K562 (cell line): ENCODE results near the gene CLPSL1. TPM values are rescaled to one million over a fixed set of nuclear protein-coding genes. Genes with fewer than 3 reads are reported as not detected.
A peak's percentile ranks its signal among the peaks of the same experiment; 100 is the strongest.

ENCODE experiments used
- BDP1 ChIP-seq: IDR thresholded peaks from 3 replicates; pipeline ENCODE4 v1.6.1; 2011; ENCODE audit not compliant: insufficient read length, insufficient read depth
- BRF2 ChIP-seq: IDR thresholded peaks from 3 replicates; pipeline ENCODE4 v1.6.1; 2011; ENCODE audit warnings: borderline replicate concordance, mild to moderate bottlenecking; ENCODE audit not compliant: insufficient read length, insufficient read depth
- HBP1 ChIP-seq: fragments of 450-650 bp; formaldehyde crosslinking; IDR thresholded peaks from 2 replicates; pipeline ENCODE4 v1.4.0; 2022; ENCODE audit warnings: missing genetic modification characterization
- JUND ChIP-seq, 2 experiments: IDR thresholded peaks; 2 replicates in 1 of 2; 3 replicates in 1 of 2; pipeline ENCODE4 v1.6.1; 2011; ENCODE audit warnings: borderline replicate concordance in 2 of 2, low read depth in 2 of 2, low read length in 2 of 2, improper control_type of control experiment in 1 of 2, missing biosample characterization in 1 of 2, missing genetic modification characterization in 1 of 2, missing genetic modification reagents in 1 of 2
- NEUROD1 ChIP-seq: fragments of 150-350 bp; IDR thresholded peaks from 2 replicates; pipeline ENCODE4 v1.6.1; 2014; ENCODE audit warnings: borderline replicate concordance, low read length, low read depth; ENCODE audit not compliant: partially characterized antibody
- NFRKB ChIP-seq: fragments of 450-650 bp; IDR thresholded peaks from 2 replicates; pipeline ENCODE4 v1.6.1; 2016; ENCODE audit warnings: low read depth
- OTX1 ChIP-seq: fragments of 450-650 bp; formaldehyde crosslinking; IDR thresholded peaks from 2 replicates; pipeline ENCODE4 v1.4.0; 2022; ENCODE audit warnings: mild to moderate bottlenecking
- PHB ChIP-seq: fragments of 250-450 bp; sonication (Bioruptor Pico); IDR thresholded peaks from 2 replicates; pipeline ENCODE4 v1.5.0; 2021
- POLR3G ChIP-seq: IDR thresholded peaks from 2 replicates; pipeline ENCODE4 v1.6.1; 2011; ENCODE audit not compliant: insufficient read length, insufficient replicate concordance; ENCODE audit errors: extremely low read depth
- RCOR1 ChIP-seq, 2 experiments: IDR thresholded peaks; 2 replicates each; pipeline ENCODE4 v1.6.1; 2012; ENCODE audit warnings: low read depth in 2 of 2, low read length in 2 of 2, borderline replicate concordance in 1 of 2, improper control_type of control experiment in 1 of 2
- SIN3A ChIP-seq, 2 experiments: fragments of 150-350 bp in 1 of 2; IDR thresholded peaks; 2 replicates each; pipeline ENCODE4 v1.6.1; 2011 to 2016; ENCODE audit warnings: borderline replicate concordance in 2 of 2, low read depth in 2 of 2, low read length in 2 of 2, mild to moderate bottlenecking in 2 of 2, moderate library complexity in 2 of 2; ENCODE audit not compliant: control insufficient read depth in 1 of 2
- SMARCE1 ChIP-seq: fragments of 450-650 bp; IDR thresholded peaks from 2 replicates; pipeline ENCODE4 v1.7.1; 2016; ENCODE audit warnings: mild to moderate bottlenecking
- TAL1 ChIP-seq: fragments of 450-650 bp; IDR thresholded peaks from 2 replicates; pipeline ENCODE4 v1.6.1; 2016; ENCODE audit warnings: mild to moderate bottlenecking
- ZNF274 ChIP-seq: IDR thresholded peaks from 2 replicates; pipeline ENCODE4 v1.6.1; 2011; ENCODE audit warnings: low read depth, mild to moderate bottlenecking, low read length, moderate library complexity, borderline replicate concordance
- ZNF311 ChIP-seq: fragments of 250-450 bp; sonication (Bioruptor Pico); IDR thresholded peaks from 2 replicates; pipeline ENCODE4 v1.4.0; 2020; ENCODE audit warnings: mild to moderate bottlenecking, moderate library complexity
- ZNF384 ChIP-seq: IDR thresholded peaks from 2 replicates; pipeline ENCODE4 v1.6.1; 2012; ENCODE audit warnings: low read depth, low read length, improper control_type of control experiment
- ZNF431 ChIP-seq: sonication (generic); formaldehyde crosslinking; IDR thresholded peaks from 2 replicates; pipeline ENCODE4 v1.8.0; 2022; ENCODE audit warnings: mild to moderate bottlenecking, missing genetic modification reagents
- ZNF584 ChIP-seq: fragments of 200-800 bp; sonication (Bioruptor generic); IDR thresholded peaks from 2 replicates; pipeline ENCODE4 v1.6.1; 2016; ENCODE audit warnings: low read depth, mild to moderate bottlenecking, missing genetic modification characterization, missing compliant biosample characterization
- ZZZ3 ChIP-seq: fragments of 450-650 bp; IDR thresholded peaks from 2 replicates; pipeline ENCODE4 v1.6.1; 2016; ENCODE audit warnings: antibody characterized with exemption, mild to moderate bottlenecking, moderate library complexity
- polyA plus RNA-seq, 8 experiments: library from polyadenylated mRNA; depleted of rRNA in 4 of 8; stranded (reverse) in 5 of 8; unstranded in 3 of 8; fragments of >200 nt; fragmentation: Nextera tagmentation in 2 of 8; fragmentation: Illumina TruSeq in 1 of 8; extraction: Ambion mirVana in 2 of 8; extraction: Trizol in 1 of 8; gene quantifications; 2 replicates each; pipeline versions ENCODE4 v1.2.1 to v1.2.3, GENCODE V29; 2011 to 2014; ENCODE audit warnings: inconsistent platforms in 1 of 8, missing spikeins in 1 of 8
- total RNA-seq, 7 experiments: library from RNA; depleted of rRNA in 6 of 7; stranded (reverse); fragments of >200 nt in 6 of 7; fragmentation: Illumina TruSeq in 2 of 7; extraction: Trizol in 2 of 7; gene quantifications; 2 replicates each; pipeline versions ENCODE4 v1.2.1 to v1.2.3, GENCODE V29; 2011 to 2021; ENCODE audit warnings: low replicate concordance in 1 of 7
- TF ChIP-seq, protein P1 (sequence below): fragments of 250-450 bp; sonication (Bioruptor Pico); IDR thresholded peaks from 2 replicates; pipeline ENCODE4 v1.9.0; 2021; ENCODE audit warnings: mild to moderate bottlenecking
- TF ChIP-seq, protein P2 (sequence below): IDR thresholded peaks from 2 replicates; pipeline ENCODE4 v1.6.1; 2012; ENCODE audit warnings: low read depth, low read length, improper control_type of control experiment, borderline replicate concordance
- TF ChIP-seq, protein P3 (sequence below): sonication (generic); formaldehyde crosslinking; IDR thresholded peaks from 2 replicates; pipeline ENCODE4 v1.8.0; 2022; ENCODE audit warnings: mild to moderate bottlenecking, missing genetic modification reagents

Gene CLPSL1
- total and polyA plus RNA-seq, 9 of the 15 experiments (the other 6 are each of a cell fraction or from before 2014, with no cell fraction given) = not detected

DNA sequence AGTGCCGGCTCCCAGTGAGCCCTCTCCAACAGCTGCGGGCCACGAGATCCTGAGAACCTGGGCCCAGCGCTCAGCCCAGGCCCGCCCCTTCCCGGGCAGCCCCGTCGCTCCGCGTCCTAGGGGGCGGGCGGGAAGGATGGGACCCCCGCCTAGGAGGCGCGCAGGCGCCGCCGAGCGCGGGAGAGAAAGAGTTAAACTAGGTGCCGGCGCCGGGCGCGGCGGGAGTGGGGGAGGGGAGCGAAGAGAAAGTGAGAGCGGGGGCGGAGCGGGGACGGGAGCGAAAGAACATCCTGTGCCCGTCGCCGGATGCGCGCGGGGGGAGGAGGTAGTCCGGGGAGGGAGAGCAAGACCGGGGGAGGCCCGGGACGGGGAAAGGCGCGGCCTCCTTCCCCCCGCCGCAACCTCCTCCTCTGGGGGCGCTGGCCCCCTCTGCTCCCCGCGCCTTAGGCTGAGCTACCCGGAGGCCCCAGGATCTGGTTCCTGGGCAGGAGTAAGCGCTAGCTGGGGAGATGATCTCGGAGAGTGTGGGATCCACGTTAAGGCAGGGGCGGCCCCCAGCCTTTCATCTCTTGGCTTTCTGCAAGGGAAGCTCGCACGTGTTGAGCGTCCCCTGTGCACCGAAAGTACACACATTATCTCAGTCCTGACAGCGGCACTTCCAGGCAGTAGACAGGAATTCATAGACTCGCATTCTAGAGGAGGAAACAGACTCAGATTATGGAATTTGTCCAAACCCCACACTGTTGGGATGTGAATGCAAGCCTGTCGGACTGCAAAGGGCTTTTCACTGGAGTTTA, 48.9 kb upstream of the CLPSL1 start (continued):
- peak; percentile 65 for TF ChIP-seq SMARCE1
- TF ChIP-seq, protein P1, sequence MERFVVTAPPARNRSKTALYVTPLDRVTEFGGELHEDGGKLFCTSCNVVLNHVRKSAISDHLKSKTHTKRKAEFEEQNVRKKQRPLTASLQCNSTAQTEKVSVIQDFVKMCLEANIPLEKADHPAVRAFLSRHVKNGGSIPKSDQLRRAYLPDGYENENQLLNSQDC (CRISPR knock-in tag) = no peak
- no peak for TF ChIP-seq BDP1
- no peak for TF ChIP-seq HBP1 (CRISPR knock-in tag)
- TF ChIP-seq ZZZ3 = no peak
- no peak for TF ChIP-seq PHB (CRISPR knock-in tag)
- no peak for TF ChIP-seq ZNF384
- TF ChIP-seq NEUROD1 = peak; percentile 3
- TF ChIP-seq RCOR1 (IDR thresholded peaks at IDR 0.05; ENCODE audit: borderline replicate concordance in 1 of 2, low read depth in 2 of 2, low read length in 2 of 2) = peak; percentile 35 to 83; a peak in 2 of 4 replicates
- TF ChIP-seq BRF2 = no peak
- TF ChIP-seq SIN3A (IDR thresholded peaks at IDR 0.05; ENCODE audit: borderline replicate concordance in 2 of 2, control insufficient read depth in 1 of 2, low read depth in 2 of 2, low read length in 2 of 2) = peak in 1 of 2 experiments; percentile 72; a peak in 2 of 4 replicates
- TF ChIP-seq, protein P2, sequence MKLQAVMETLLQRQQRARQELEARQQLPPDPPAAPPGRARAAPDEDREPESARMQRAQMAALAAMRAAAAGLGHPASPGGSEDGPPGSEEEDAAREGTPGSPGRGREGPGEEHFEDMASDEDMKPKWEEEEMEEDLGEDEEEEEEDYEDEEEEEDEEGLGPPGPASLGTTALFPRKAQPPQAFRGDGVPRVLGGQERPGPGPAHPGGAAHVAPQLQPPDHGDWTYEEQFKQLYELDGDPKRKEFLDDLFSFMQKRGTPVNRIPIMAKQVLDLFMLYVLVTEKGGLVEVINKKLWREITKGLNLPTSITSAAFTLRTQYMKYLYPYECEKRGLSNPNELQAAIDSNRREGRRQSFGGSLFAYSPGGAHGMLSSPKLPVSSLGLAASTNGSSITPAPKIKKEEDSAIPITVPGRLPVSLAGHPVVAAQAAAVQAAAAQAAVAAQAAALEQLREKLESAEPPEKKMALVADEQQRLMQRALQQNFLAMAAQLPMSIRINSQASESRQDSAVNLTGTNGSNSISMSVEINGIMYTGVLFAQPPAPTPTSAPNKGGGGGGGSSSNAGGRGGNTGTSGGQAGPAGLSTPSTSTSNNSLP = no peak; the same call in 1 of the 2 replicates
- TF ChIP-seq POLR3G = no peak
- TF ChIP-seq ZNF311 (CRISPR knock-in tag) = no peak
- TF ChIP-seq ZNF584 (CRISPR knock-in tag) = 0 out of 2 replicates have a peak, but pooled peaks have one; percentile 10
- TF ChIP-seq, protein P3, sequence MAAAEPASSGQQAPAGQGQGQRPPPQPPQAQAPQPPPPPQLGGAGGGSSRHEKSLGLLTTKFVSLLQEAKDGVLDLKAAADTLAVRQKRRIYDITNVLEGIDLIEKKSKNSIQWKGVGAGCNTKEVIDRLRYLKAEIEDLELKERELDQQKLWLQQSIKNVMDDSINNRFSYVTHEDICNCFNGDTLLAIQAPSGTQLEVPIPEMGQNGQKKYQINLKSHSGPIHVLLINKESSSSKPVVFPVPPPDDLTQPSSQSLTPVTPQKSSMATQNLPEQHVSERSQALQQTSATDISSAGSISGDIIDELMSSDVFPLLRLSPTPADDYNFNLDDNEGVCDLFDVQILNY (CRISPR knock-in tag) = no peak
- 0 out of 2 replicates have a peak, but pooled peaks have one; percentile 10 for TF ChIP-seq TAL1
- TF ChIP-seq JUND (IDR thresholded peaks at IDR 0.05; ENCODE audit: borderline replicate concordance, low read depth, low read length) = no peak; the same call in 1 of the 2 replicates
- no peak for TF ChIP-seq JUND (tag; IDR thresholded peaks at IDR 0.05; ENCODE audit: borderline replicate concordance, low read depth, low read length)
- 0 out of 2 replicates have a peak, but pooled peaks have one; percentile 19 for TF ChIP-seq ZNF431 (CRISPR knock-in tag)
- TF ChIP-seq NFRKB = peak; percentile 82; the same call in 1 of the 2 replicates
- no peak for TF ChIP-seq OTX1 (CRISPR knock-in tag)
- no peak for TF ChIP-seq ZNF274
